ENCODE data around the gene TLL2. TPM values are rescaled to one million over a fixed set of nuclear protein-coding genes. Genes with fewer than 3 reads are reported as not detected.
"Not testable (repeated sequence)": the region's sequence is repeated elsewhere in the genome, so short reads cannot be mapped to it uniquely, and the experiment has no call there.

Gene TLL2
- total RNA-seq, 1 donor from 2014 or later, result 0.25 TPM

- intact Hi-C loops (cut with DNase I), result no loop called here
- no peak overlapping the region for H3K4me3 ChIP-seq
- peaks cover 0 to 32% of the 10 kb centered on the region in 2 donors for H3K36me3 ChIP-seq
- TF ChIP-seq POLR2A (IDR thresholded peaks at IDR 0.05) (no peak), POLR2AphosphoS5 (IDR thresholded peaks at IDR 0.05; ENCODE audit: insufficient read depth in 1 of 2, low read depth in 1 of 2) (no peak)
- TF ChIP-seq, protein P1, sequence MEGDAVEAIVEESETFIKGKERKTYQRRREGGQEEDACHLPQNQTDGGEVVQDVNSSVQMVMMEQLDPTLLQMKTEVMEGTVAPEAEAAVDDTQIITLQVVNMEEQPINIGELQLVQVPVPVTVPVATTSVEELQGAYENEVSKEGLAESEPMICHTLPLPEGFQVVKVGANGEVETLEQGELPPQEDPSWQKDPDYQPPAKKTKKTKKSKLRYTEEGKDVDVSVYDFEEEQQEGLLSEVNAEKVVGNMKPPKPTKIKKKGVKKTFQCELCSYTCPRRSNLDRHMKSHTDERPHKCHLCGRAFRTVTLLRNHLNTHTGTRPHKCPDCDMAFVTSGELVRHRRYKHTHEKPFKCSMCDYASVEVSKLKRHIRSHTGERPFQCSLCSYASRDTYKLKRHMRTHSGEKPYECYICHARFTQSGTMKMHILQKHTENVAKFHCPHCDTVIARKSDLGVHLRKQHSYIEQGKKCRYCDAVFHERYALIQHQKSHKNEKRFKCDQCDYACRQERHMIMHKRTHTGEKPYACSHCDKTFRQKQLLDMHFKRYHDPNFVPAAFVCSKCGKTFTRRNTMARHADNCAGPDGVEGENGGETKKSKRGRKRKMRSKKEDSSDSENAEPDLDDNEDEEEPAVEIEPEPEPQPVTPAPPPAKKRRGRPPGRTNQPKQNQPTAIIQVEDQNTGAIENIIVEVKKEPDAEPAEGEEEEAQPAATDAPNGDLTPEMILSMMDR (IDR thresholded peaks at IDR 0.05), result no peak
- no peak overlapping the region for H3K27ac ChIP-seq
- no peaks in the 10 kb centered on the region for H3K27me3 ChIP-seq
- DNase-seq (ENCODE audit: extremely low spot score in 2 of 2), result no peak
- H3K4me1 ChIP-seq, result no peaks in the 10 kb centered on the region
- no peaks in the 10 kb centered on the region for H3K9me3 ChIP-seq
Observed at GRCh38 chr10:96555330-96555729, 41.6 kb upstream of the TLL2 start.

DNA sequence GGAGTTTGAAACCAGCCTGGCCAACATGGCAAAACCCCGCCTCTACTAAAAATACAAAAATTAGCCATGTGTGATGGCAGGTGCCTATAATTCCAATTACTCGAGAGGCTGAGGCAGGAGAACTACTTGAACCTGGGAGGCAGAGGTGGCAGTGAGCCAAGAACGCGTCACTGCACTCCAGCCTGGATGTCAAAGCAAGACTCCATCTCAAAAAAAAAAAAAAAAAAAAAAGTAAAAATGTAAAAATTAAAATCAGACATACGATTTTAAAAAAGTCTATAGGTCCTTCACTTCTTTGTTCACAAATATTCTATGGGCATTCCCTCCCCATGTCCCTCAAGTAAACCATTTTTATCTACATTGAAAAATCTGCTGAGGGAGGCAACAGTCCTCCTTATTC is 34.9 kb upstream of the TLL2 start:
- TF ChIP-seq, protein P1 (IDR thresholded peaks at IDR 0.05), result no peak
- TF ChIP-seq POLR2AphosphoS5 (IDR thresholded peaks at IDR 0.05; ENCODE audit: insufficient read depth in 1 of 2, low read depth in 1 of 2) (no peak), POLR2A (IDR thresholded peaks at IDR 0.05) (no peak)
- DNase-seq (ENCODE audit: extremely low spot score in 2 of 2), result no peak
- H3K4me3 ChIP-seq, result no peak overlapping the region
- intact Hi-C loops (cut with DNase I), result no loop called here
- peaks cover 0 to 37% of the 10 kb centered on the region in 2 donors for H3K36me3 ChIP-seq
- no peaks in the 10 kb centered on the region for H3K27me3 ChIP-seq
- no peak overlapping the region for H3K27ac ChIP-seq
- no peaks in the 10 kb centered on the region for H3K4me1 ChIP-seq
- no peaks in the 10 kb centered on the region for H3K9me3 ChIP-seq

GRCh38 chr10:96545558-96545957 is 31.8 kb upstream of the TLL2 start:
- H3K4me1 ChIP-seq; H3K9me3 ChIP-seq; DNase-seq (ENCODE audit: extremely low spot score in 2 of 2); H3K27ac ChIP-seq; H3K4me3 ChIP-seq; H3K27me3 ChIP-seq; intact Hi-C loops (cut with DNase I): not testable (repeated sequence)
- H3K36me3 ChIP-seq, result peaks cover 0 to 39% of the 10 kb centered on the region in 2 donors

GRCh38 chr10:96541921-96542320 is 28.2 kb upstream of the TLL2 start:
- no peak overlapping the region for H3K4me3 ChIP-seq
- no peaks in the 10 kb centered on the region for H3K4me1 ChIP-seq
- no peak overlapping the region for H3K27ac ChIP-seq
- no peaks in the 10 kb centered on the region for H3K9me3 ChIP-seq
- intact Hi-C loops (cut with DNase I), result no loop called here
- no peak for DNase-seq (ENCODE audit: extremely low spot score in 2 of 2)
- H3K36me3 ChIP-seq, result peaks cover 0 to 29% of the 10 kb centered on the region in 2 donors
- H3K27me3 ChIP-seq, result no peaks in the 10 kb centered on the region
- TF ChIP-seq POLR2AphosphoS5 (IDR thresholded peaks at IDR 0.05; ENCODE audit: insufficient read depth in 1 of 2, low read depth in 1 of 2), result no peak

DNA sequence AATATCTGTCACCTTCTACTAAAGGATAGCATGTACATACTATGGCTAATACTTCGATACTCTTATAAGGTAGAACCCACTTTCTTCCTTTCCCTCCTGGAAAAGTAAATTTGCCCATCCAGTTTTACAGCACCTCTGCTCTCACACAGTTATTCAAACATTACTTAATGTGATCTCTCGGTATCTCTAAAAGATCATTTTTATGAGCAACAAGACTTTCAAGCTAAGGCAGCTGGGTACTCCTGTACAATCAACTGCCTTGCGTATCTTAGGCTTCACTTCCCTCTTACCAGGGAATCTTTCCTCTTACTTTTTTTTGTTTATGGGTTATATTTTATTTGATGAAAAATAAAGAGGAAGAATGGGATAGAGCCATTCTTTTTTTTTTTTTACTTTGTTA is 26.5 kb upstream of the TLL2 start:
- no peak overlapping the region for H3K4me3 ChIP-seq
- TF ChIP-seq, protein P1 (IDR thresholded peaks at IDR 0.05), result no peak
- TF ChIP-seq POLR2AphosphoS5 (IDR thresholded peaks at IDR 0.05; ENCODE audit: insufficient read depth in 1 of 2, low read depth in 1 of 2), result no peak
- no peak for TF ChIP-seq POLR2A (IDR thresholded peaks at IDR 0.05)
- H3K27ac ChIP-seq, result no peak overlapping the region
- H3K9me3 ChIP-seq, result no peaks in the 10 kb centered on the region
- no peak for DNase-seq (ENCODE audit: extremely low spot score in 2 of 2)
- peaks cover 0 to 16% of the 10 kb centered on the region in 2 donors for H3K36me3 ChIP-seq
- intact Hi-C loops (cut with DNase I), result no loop called here
- H3K4me1 ChIP-seq, result no peaks in the 10 kb centered on the region
- no peaks in the 10 kb centered on the region for H3K27me3 ChIP-seq

GRCh38 chr10:96538683-96539082 is 25.0 kb upstream of the TLL2 start:
- intact Hi-C loops (cut with DNase I), result no loop called here
- H3K36me3 ChIP-seq, result peaks cover 0 to 16% of the 10 kb centered on the region in 2 donors
- no peak for TF ChIP-seq POLR2A (IDR thresholded peaks at IDR 0.05)
- TF ChIP-seq, protein P1 (IDR thresholded peaks at IDR 0.05), result no peak
- no peak for TF ChIP-seq POLR2AphosphoS5 (IDR thresholded peaks at IDR 0.05; ENCODE audit: insufficient read depth in 1 of 2, low read depth in 1 of 2)

More at GRCh38 chr10:96538683-96539082, 25.0 kb upstream of the TLL2 start:
- DNase-seq (ENCODE audit: extremely low spot score in 2 of 2), result no peak
- H3K27me3 ChIP-seq, result no peaks in the 10 kb centered on the region
- H3K9me3 ChIP-seq, result no peaks in the 10 kb centered on the region
- no peak overlapping the region for H3K27ac ChIP-seq
- no peaks in the 10 kb centered on the region for H3K4me1 ChIP-seq
- no peak overlapping the region for H3K4me3 ChIP-seq
